ENCODE results near the gene ZNF358. TPM values are rescaled to one million over a fixed set of nuclear protein-coding genes. Genes with fewer than 3 reads are reported as not detected.

The ZNF358 gene
- total RNA-seq, 1 donor from 2014 or later, result 41.1 TPM

- Histone ChIP-seq H3K4me3 (ENCODE audit: insufficient read depth, low read depth, low read length) (no peak overlapping the region), H3K27me3 (ENCODE audit: insufficient read depth, low read length) (no peaks in the 10 kb centered on the region), H4K20me1 (ENCODE audit: insufficient read depth, low read length) (no peaks in the 10 kb centered on the region), H3K9ac (ENCODE audit: low read length) (no peak overlapping the region), H2AFZ (ENCODE audit: low read depth, low read length) (no peak overlapping the region), H3K4me1 (ENCODE audit: insufficient read depth, low read length) (peaks cover 9% of the 10 kb centered on the region), H3K27ac (ENCODE audit: low read depth, low read length) (no peak overlapping the region), H3K4me2 (ENCODE audit: low read length) (no peak overlapping the region), H3K9me3 (ENCODE audit: insufficient read depth, low read depth, low read length) (no peaks in the 10 kb centered on the region), H3K36me3 (ENCODE audit: insufficient read depth, low read length) (no peaks in the 10 kb centered on the region), H3K79me2 (ENCODE audit: insufficient read depth, low read length) (no peaks in the 10 kb centered on the region)
- Mint-ChIP-seq H3K27me3 (ENCODE audit: low read depth, unreplicated experiment) (no peaks in the 10 kb centered on the region), H3K9me3 (ENCODE audit: unreplicated experiment) (peaks cover 2% of the 10 kb centered on the region), H3K27ac (ENCODE audit: unreplicated experiment) (peak overlapping the region; percentile 79), H3K36me3 (ENCODE audit: low read depth, unreplicated experiment) (no peaks in the 10 kb centered on the region), H3K4me1 (ENCODE audit: low read depth, unreplicated experiment) (peaks cover 6% of the 10 kb centered on the region), H3K4me3 (ENCODE audit: unreplicated experiment) (no peak overlapping the region)
- DNase-seq (ENCODE audit: low read depth) (no peak), FAIRE-seq (no peak)
- TF ChIP-seq CTCF (IDR thresholded peaks at IDR 0.05; ENCODE audit: insufficient read depth, low read depth, low read length) (no peak), EZH2 (IDR thresholded peaks at IDR 0.05; ENCODE audit: insufficient read depth, low read length) (no peak)
These were observed 33.1 kb upstream of the ZNF358 start for GRCh38 chr19:7482584-7483439.

GRCh38 chr19:7483720-7484201 lies 32.1 kb upstream of the ZNF358 start:
- H3K27ac Mint-ChIP-seq (ENCODE audit: unreplicated experiment), result no peak overlapping the region
- H3K9ac ChIP-seq (ENCODE audit: low read length), result no peak overlapping the region
- H3K9me3 ChIP-seq (ENCODE audit: insufficient read depth, low read depth, low read length), result no peaks in the 10 kb centered on the region
- H3K4me1 Mint-ChIP-seq (ENCODE audit: low read depth, unreplicated experiment), result peaks cover 6% of the 10 kb centered on the region
- no peaks in the 10 kb centered on the region for H3K79me2 ChIP-seq (ENCODE audit: insufficient read depth, low read length)
- no peak overlapping the region for H3K4me2 ChIP-seq (ENCODE audit: low read length)
- TF ChIP-seq EZH2 (IDR thresholded peaks at IDR 0.05; ENCODE audit: insufficient read depth, low read length), result no peak
- TF ChIP-seq CTCF (IDR thresholded peaks at IDR 0.05; ENCODE audit: insufficient read depth, low read depth, low read length), result no peak
- no peak overlapping the region for H3K27ac ChIP-seq (ENCODE audit: low read depth, low read length)
- no peaks in the 10 kb centered on the region for H3K36me3 ChIP-seq (ENCODE audit: insufficient read depth, low read length)
- no peak overlapping the region for H3K4me3 ChIP-seq (ENCODE audit: insufficient read depth, low read depth, low read length)
- DNase-seq (ENCODE audit: low read depth) (no peak), FAIRE-seq (no peak)
- H3K4me3 Mint-ChIP-seq (ENCODE audit: unreplicated experiment), result no peak overlapping the region
- H3K27me3 Mint-ChIP-seq (ENCODE audit: low read depth, unreplicated experiment), result no peaks in the 10 kb centered on the region
- H3K36me3 Mint-ChIP-seq (ENCODE audit: low read depth, unreplicated experiment), result no peaks in the 10 kb centered on the region
- H3K4me1 ChIP-seq (ENCODE audit: insufficient read depth, low read length), result peaks cover 12% of the 10 kb centered on the region
- no peaks in the 10 kb centered on the region for H4K20me1 ChIP-seq (ENCODE audit: insufficient read depth, low read length)
- no peaks in the 10 kb centered on the region for H3K27me3 ChIP-seq (ENCODE audit: insufficient read depth, low read length)
- H3K9me3 Mint-ChIP-seq (ENCODE audit: unreplicated experiment), result peaks cover 2% of the 10 kb centered on the region
- H2AFZ ChIP-seq (ENCODE audit: low read depth, low read length), result no peak overlapping the region

GRCh38 chr19:7486923-7487322 lies 29.0 kb upstream of the ZNF358 start:
- H3K27ac ChIP-seq (ENCODE audit: low read depth, low read length), result no peak overlapping the region
- Mint-ChIP-seq H3K4me1 (ENCODE audit: low read depth, unreplicated experiment) (no peaks in the 10 kb centered on the region), H3K27me3 (ENCODE audit: low read depth, unreplicated experiment) (no peaks in the 10 kb centered on the region), H3K4me3 (ENCODE audit: unreplicated experiment) (no peak overlapping the region), H3K9me3 (ENCODE audit: unreplicated experiment) (peaks cover 2% of the 10 kb centered on the region), H3K27ac (ENCODE audit: unreplicated experiment) (no peak overlapping the region), H3K36me3 (ENCODE audit: low read depth, unreplicated experiment) (no peaks in the 10 kb centered on the region)
- no peak for DNase-seq (ENCODE audit: low read depth)
- H3K36me3 ChIP-seq (ENCODE audit: insufficient read depth, low read length), result no peaks in the 10 kb centered on the region
- no peaks in the 10 kb centered on the region for H3K79me2 ChIP-seq (ENCODE audit: insufficient read depth, low read length)
- no peak overlapping the region for H2AFZ ChIP-seq (ENCODE audit: low read depth, low read length)
- H3K4me3 ChIP-seq (ENCODE audit: insufficient read depth, low read depth, low read length), result no peak overlapping the region
- no peaks in the 10 kb centered on the region for H4K20me1 ChIP-seq (ENCODE audit: insufficient read depth, low read length)
- peaks cover 7% of the 10 kb centered on the region for H3K4me1 ChIP-seq (ENCODE audit: insufficient read depth, low read length)
- no peaks in the 10 kb centered on the region for H3K27me3 ChIP-seq (ENCODE audit: insufficient read depth, low read length)
- H3K4me2 ChIP-seq (ENCODE audit: low read length), result no peak overlapping the region
- no peak overlapping the region for H3K9ac ChIP-seq (ENCODE audit: low read length)
- no peaks in the 10 kb centered on the region for H3K9me3 ChIP-seq (ENCODE audit: insufficient read depth, low read depth, low read length)
- FAIRE-seq, result no peak
- TF ChIP-seq CTCF (IDR thresholded peaks at IDR 0.05; ENCODE audit: insufficient read depth, low read depth, low read length) (no peak), EZH2 (IDR thresholded peaks at IDR 0.05; ENCODE audit: insufficient read depth, low read length) (no peak)
